CD4-positive, CD25-positive, alpha-beta regulatory T cell (primary cell): ENCODE data around the gene CCDC6. TPM values are rescaled to one million over a fixed set of nuclear protein-coding genes. Genes with fewer than 3 reads are reported as not detected.

ENCODE experiments used
- ATAC-seq, 2 donors: fragments of 150-1000 bp; cut with Tn5 transposase; one replicate each; pipeline ENCODE4 v1.10.0; 2021; ENCODE audit warnings: low read depth in 2 of 2, moderate number of reproducible peaks in 2 of 2, moderate library complexity in 1 of 2
- DNase-seq, 3 donors: peaks; one replicate each; pipeline versions ENCODE4 v3.0.0 to v3.0.0-alpha.2; 2012 to 2022; ENCODE audit warnings: mixed read lengths in 1 of 3
- H3K27ac ChIP-seq: one replicate; pipeline ENCODE4 v1.7.0; 2013; ENCODE audit warnings: mild to moderate bottlenecking, low read length; ENCODE audit not compliant: insufficient read depth, poor library complexity, severe bottlenecking
- H3K27me3 ChIP-seq: one replicate; pipeline ENCODE4 v1.7.0; 2013; ENCODE audit warnings: low read length; ENCODE audit not compliant: control insufficient read depth, insufficient read depth
- H3K36me3 ChIP-seq: one replicate; pipeline ENCODE4 v1.7.0; 2013; ENCODE audit warnings: mild to moderate bottlenecking, low read length, moderate library complexity; ENCODE audit not compliant: control insufficient read depth, insufficient read depth
- H3K4me1 ChIP-seq: 2 replicates; pipeline ENCODE4 v1.7.0; 2013; ENCODE audit warnings: mild to moderate bottlenecking, low read length; ENCODE audit not compliant: insufficient read depth, control insufficient read depth, poor library complexity, severe bottlenecking
- H3K4me3 ChIP-seq: one replicate; pipeline ENCODE4 v1.7.0; 2013; ENCODE audit warnings: low read depth, mild to moderate bottlenecking, low read length, moderate library complexity
- H3K9me3 ChIP-seq, 2 experiments: 1 replicate in 1 of 2; 2 replicates in 1 of 2; pipeline ENCODE4 v1.7.0; 2013; ENCODE audit warnings: low read length in 2 of 2, mild to moderate bottlenecking in 1 of 2, moderate library complexity in 1 of 2; ENCODE audit not compliant: control insufficient read depth in 2 of 2
- H3K27ac Mint-ChIP-seq, 3 donors: one replicate each; pipeline ENCODE4 v1.8.0; 2020 to 2022; ENCODE audit warnings: mild to moderate bottlenecking in 3 of 3, mixed read lengths in 3 of 3, moderate library complexity in 2 of 3
- H3K27me3 Mint-ChIP-seq: one replicate; pipeline ENCODE4 v1.8.0; 2022; ENCODE audit warnings: mild to moderate bottlenecking, mixed read lengths
- H3K36me3 Mint-ChIP-seq: one replicate; pipeline ENCODE4 v1.8.0; 2020; ENCODE audit warnings: mixed read lengths
- H3K4me1 Mint-ChIP-seq, 4 donors: one replicate each; pipeline ENCODE4 v1.8.0; 2020 to 2022; ENCODE audit warnings: mixed read lengths in 4 of 4, mild to moderate bottlenecking in 1 of 4
- H3K4me3 Mint-ChIP-seq, 4 donors: one replicate each; pipeline ENCODE4 v1.8.0; 2020 to 2022; ENCODE audit warnings: mild to moderate bottlenecking in 4 of 4, mixed read lengths in 4 of 4, moderate library complexity in 3 of 4
- H3K9me3 Mint-ChIP-seq, 7 donors: one replicate each; pipeline ENCODE4 v1.8.0; 2020 to 2022; ENCODE audit warnings: mixed read lengths in 7 of 7, mild to moderate bottlenecking in 3 of 7, moderate library complexity in 2 of 7
- polyA plus RNA-seq, 4 donors: library from polyadenylated mRNA; unstranded; fragments of 300-500 nt; fragmentation: Illumina TruSeq; gene quantifications; one replicate each; pipeline ENCODE4 v1.2.3, GENCODE V29; 2021
- total RNA-seq: library from RNA; stranded (reverse); gene quantifications from one replicate; pipeline ENCODE4 v1.2.3, GENCODE V29; 2022

The CCDC6 gene
- total and polyA plus RNA-seq, 5 donors from 2014 or later: 4.4 to 24.8 (median 5.0) TPM

DNA sequence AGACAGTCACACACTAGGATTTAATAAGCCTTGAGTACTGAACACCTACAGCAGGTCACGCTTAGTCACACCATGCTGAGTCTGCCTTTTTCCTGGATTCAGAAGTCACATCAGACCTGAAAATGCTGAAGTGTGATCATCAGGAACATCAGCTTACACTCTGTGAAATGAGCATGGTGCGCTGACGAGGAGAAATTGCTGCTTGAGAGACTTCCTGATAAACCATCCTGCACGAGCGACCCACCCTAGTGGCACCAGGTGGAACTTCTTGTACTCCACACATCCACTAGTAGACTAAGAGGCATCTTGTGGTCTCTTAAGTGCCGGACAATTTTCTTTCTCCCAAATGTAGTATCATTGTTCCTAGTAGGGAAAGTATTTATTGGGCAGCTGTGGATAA is 101.3 kb downstream of the CCDC6 start:
- H3K27me3 ChIP-seq: no peaks in the 10 kb centered on the region
- DNase-seq (peak in 1 of 3 donors; percentile 28), ATAC-seq (no peak)
- H3K4me1 ChIP-seq: no peaks in the 10 kb centered on the region
- no peak overlapping the region for H3K4me3 Mint-ChIP-seq
- peaks cover 67% of the 10 kb centered on the region for H3K36me3 Mint-ChIP-seq
- no peaks in the 10 kb centered on the region for H3K27me3 Mint-ChIP-seq
- H3K4me3 ChIP-seq: no peak overlapping the region
- peak overlapping the region in 1 of 3 donors; percentile 48 for H3K27ac Mint-ChIP-seq
- no peaks in the 10 kb centered on the region for H3K9me3 Mint-ChIP-seq
- H3K4me1 Mint-ChIP-seq: peaks cover 0 to 5% (median 2%) of the 10 kb centered on the region in 4 donors
- H3K36me3 ChIP-seq: peaks cover 77% of the 10 kb centered on the region
- no peak overlapping the region for H3K27ac ChIP-seq
- no peaks in the 10 kb centered on the region for H3K9me3 ChIP-seq

DNA sequence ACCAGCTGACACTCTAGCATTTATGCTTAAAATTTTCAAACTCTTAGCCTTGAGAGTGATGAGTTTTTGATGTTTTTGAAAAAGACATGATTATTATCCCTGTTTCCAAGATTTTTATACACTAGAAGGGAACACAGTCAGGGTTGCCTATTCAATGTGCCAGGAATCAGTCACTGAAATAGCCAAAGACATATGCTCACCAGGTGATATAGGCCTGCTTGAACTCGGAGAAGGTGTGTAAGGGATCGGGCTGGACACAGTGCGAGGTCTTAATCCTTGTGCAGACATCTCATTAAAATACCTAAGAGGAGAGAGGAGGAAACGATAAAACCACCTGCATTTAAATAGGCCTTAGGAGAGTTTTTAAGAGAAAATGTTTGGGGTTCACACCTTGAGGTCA is 102.1 kb downstream of the CCDC6 start:
- H3K9me3 Mint-ChIP-seq: no peaks in the 10 kb centered on the region
- Histone ChIP-seq H3K36me3 (peaks cover 76% of the 10 kb centered on the region), H3K27me3 (no peaks in the 10 kb centered on the region), H3K27ac (no peak overlapping the region), H3K4me1 (no peaks in the 10 kb centered on the region), H3K4me3 (no peak overlapping the region), H3K9me3 (no peaks in the 10 kb centered on the region)
- DNase-seq: no peak
- H3K27ac Mint-ChIP-seq: peak overlapping the region in 1 of 3 donors; percentile 75
- H3K4me3 Mint-ChIP-seq: no peak overlapping the region
- H3K4me1 Mint-ChIP-seq: peaks cover 0 to 5% (median 2%) of the 10 kb centered on the region in 4 donors
- no peak for ATAC-seq
- H3K27me3 Mint-ChIP-seq: no peaks in the 10 kb centered on the region
- peaks cover 68% of the 10 kb centered on the region for H3K36me3 Mint-ChIP-seq

DNA sequence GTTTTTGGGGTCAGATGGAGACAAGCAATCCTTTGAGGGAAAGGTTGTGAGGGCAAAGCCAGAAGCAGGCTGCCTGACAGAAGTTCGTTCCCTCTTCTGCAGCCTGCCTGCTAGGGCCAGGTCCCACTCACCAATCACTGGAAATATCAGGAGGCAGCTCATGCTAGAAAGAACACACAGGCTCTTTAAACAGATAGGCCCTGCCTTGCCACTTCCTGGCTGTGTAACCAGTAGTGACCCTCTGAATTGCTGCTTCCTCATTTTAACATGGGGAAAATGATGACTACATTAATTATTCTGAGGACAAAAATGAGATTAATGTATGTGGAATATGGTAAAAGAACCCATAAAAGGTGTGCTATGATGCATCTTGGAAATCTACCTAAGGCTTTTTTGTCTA is 102.6 kb downstream of the CCDC6 start:
- H3K4me1 Mint-ChIP-seq: peaks cover 0 to 5% (median 2%) of the 10 kb centered on the region in 4 donors
- ATAC-seq: no peak
- H3K27me3 Mint-ChIP-seq: no peaks in the 10 kb centered on the region
- DNase-seq: no peak
- H3K4me3 Mint-ChIP-seq: no peak overlapping the region
- Histone ChIP-seq H3K9me3 (no peaks in the 10 kb centered on the region), H3K4me3 (no peak overlapping the region), H3K4me1 (no peaks in the 10 kb centered on the region), H3K27me3 (no peaks in the 10 kb centered on the region), H3K36me3 (peaks cover 78% of the 10 kb centered on the region), H3K27ac (no peak overlapping the region)
- peaks cover 70% of the 10 kb centered on the region for H3K36me3 Mint-ChIP-seq
- H3K9me3 Mint-ChIP-seq: no peaks in the 10 kb centered on the region
- H3K27ac Mint-ChIP-seq: peak overlapping the region in 2 of 3 donors; percentile 21 to 44

DNA sequence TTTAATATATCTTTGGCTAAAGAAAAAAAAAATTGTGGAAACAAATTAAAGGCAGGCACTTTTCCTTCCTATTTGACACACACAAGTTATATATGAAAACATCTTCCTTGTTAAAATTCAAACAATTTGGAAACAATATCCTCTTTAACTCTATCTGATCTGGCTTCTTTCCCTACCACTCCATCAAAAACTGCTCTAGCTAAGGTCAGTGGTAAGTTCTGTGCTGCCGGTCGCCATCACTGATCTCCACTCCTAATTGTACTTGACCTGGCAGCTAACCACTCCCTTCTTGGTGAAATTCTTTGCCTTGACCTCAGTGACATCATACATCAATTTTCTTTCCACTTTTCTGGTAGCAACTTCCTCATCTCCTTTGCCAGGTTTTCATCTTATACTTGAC is 105.2 kb downstream of the CCDC6 start:
- Mint-ChIP-seq H3K4me1 (peaks cover 0 to 5% (median 2%) of the 10 kb centered on the region in 4 donors), H3K9me3 (no peaks in the 10 kb centered on the region), H3K36me3 (peaks cover 78% of the 10 kb centered on the region), H3K27ac (peak overlapping the region in 1 of 3 donors; percentile 1), H3K27me3 (no peaks in the 10 kb centered on the region), H3K4me3 (no peak overlapping the region)
- peaks cover 60% of the 10 kb centered on the region for H3K36me3 ChIP-seq
- no peak for DNase-seq
- H3K27me3 ChIP-seq: no peaks in the 10 kb centered on the region
- no peak for ATAC-seq
- H3K4me1 ChIP-seq: no peaks in the 10 kb centered on the region
- no peak overlapping the region for H3K27ac ChIP-seq
- H3K4me3 ChIP-seq: no peak overlapping the region
- H3K9me3 ChIP-seq: no peaks in the 10 kb centered on the region

DNA sequence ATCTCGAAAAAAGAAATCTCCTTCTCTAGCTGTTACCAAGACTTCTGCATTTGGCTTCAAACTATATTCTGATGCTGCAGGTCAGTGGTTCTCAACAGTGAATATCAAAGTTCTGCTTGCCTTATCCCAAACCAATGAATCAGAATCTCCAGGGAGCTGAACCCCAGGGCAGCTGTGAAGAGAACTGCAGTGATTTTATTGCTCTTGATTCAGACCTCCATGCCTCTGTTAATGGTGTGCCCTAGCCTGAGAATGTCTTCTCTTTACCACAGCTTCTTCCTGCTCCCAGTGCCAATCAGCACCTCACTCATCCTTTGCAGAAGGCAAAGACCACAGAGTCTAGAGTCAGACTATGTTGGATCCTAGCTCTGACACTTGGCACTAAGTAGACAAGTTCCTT is 106.9 kb downstream of the CCDC6 start:
- peaks cover 76% of the 10 kb centered on the region for H3K36me3 Mint-ChIP-seq
- no peaks in the 10 kb centered on the region for H3K9me3 ChIP-seq
- H3K4me3 ChIP-seq: no peak overlapping the region
- peaks cover 49% of the 10 kb centered on the region for H3K36me3 ChIP-seq
- DNase-seq (no peak), ATAC-seq (no peak)
- H3K27me3 Mint-ChIP-seq: no peaks in the 10 kb centered on the region
- H3K27me3 ChIP-seq: no peaks in the 10 kb centered on the region
- H3K4me3 Mint-ChIP-seq: no peak overlapping the region
- H3K4me1 ChIP-seq: no peaks in the 10 kb centered on the region
- no peaks in the 10 kb centered on the region for H3K9me3 Mint-ChIP-seq
- H3K27ac ChIP-seq: no peak overlapping the region
- peaks cover 0 to 5% (median 2%) of the 10 kb centered on the region in 4 donors for H3K4me1 Mint-ChIP-seq
- no peak overlapping the region for H3K27ac Mint-ChIP-seq

DNA sequence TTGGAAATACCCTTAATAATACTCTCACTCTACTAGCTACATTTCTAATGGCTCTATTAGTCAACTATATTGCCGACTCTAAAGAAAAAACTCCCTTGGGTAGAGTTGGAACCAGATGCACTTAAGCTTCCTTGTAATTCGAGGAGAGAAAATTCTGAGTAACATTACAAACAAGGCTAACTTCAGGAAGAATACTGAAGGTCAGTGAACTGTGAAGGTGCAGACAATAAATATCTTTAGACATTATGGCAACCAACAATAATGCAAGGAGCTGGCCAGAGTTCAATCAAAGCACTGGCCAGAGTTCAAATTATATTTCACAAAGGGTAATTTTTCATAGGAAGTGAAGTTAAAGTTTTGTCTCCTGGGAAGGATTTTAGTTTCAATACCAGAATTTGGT is 112.4 kb downstream of the CCDC6 start:
- no peak overlapping the region for H3K4me3 Mint-ChIP-seq
- H3K36me3 ChIP-seq: peaks cover 52% of the 10 kb centered on the region
- no peak for ATAC-seq

DNA sequence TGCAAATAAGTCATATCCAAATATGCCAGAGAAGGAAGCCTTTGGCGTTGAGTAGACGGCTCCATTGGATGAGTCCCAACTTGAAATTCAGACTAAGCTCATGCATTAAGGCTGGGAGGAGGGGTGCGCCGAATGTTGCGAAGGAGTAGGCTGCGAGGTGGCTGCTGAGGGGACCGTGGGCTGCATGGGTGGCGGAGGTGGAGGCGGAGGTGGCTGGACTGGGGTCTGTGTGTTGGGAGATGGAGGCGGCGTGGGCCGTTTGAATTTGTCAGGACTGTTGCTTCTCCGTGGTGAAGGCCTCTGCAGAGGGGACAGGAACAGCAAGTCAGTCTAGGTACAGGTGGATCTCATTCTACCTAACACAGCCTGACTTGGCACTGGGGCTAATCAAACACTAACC is 113.5 kb downstream of the CCDC6 start:
- ATAC-seq (no peak), DNase-seq (no peak)
- no peak overlapping the region for H3K27ac ChIP-seq
- no peaks in the 10 kb centered on the region for H3K9me3 ChIP-seq
- no peak overlapping the region for H3K4me3 ChIP-seq
- Mint-ChIP-seq H3K27ac (peak overlapping the region in 1 of 3 donors; percentile 17), H3K4me1 (no peaks in the 10 kb centered on the region), H3K36me3 (peaks cover 57% of the 10 kb centered on the region), H3K9me3 (no peaks in the 10 kb centered on the region), H3K27me3 (no peaks in the 10 kb centered on the region), H3K4me3 (no peak overlapping the region)
- no peaks in the 10 kb centered on the region for H3K27me3 ChIP-seq
- H3K4me1 ChIP-seq: no peaks in the 10 kb centered on the region
- peaks cover 48% of the 10 kb centered on the region for H3K36me3 ChIP-seq

More for the DNA sequence above, 112.4 kb downstream of the CCDC6 start:
- Histone ChIP-seq H3K27ac (no peak overlapping the region), H3K4me1 (no peaks in the 10 kb centered on the region), H3K4me3 (no peak overlapping the region), H3K9me3 (no peaks in the 10 kb centered on the region), H3K27me3 (no peaks in the 10 kb centered on the region)
- DNase-seq: no peak
- no peaks in the 10 kb centered on the region for H3K4me1 Mint-ChIP-seq
- no peaks in the 10 kb centered on the region for H3K27me3 Mint-ChIP-seq
- no peaks in the 10 kb centered on the region for H3K9me3 Mint-ChIP-seq
- peak overlapping the region in 1 of 3 donors; percentile 11 for H3K27ac Mint-ChIP-seq
- peaks cover 65% of the 10 kb centered on the region for H3K36me3 Mint-ChIP-seq

DNA sequence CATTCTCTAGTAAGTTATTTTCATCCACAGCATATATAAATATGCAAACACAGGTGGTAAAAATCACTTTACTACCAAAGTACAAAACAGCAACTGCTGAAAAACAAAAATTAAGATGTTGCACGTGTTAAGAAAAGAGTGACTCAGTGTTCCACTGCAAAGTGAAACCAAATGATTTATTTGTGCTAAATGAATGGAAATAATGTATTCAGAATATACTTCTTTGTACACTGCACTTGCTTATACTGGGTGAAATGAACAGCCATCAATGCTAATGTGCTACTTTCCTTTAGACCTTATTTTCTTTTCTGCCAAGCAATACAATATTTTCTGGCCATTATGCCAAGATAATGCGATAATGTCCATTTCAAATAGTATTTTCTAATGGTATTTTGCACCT is 114.8 kb downstream of the CCDC6 start:
- H3K27me3 ChIP-seq: no peaks in the 10 kb centered on the region
- ATAC-seq (no peak), DNase-seq (peak in 1 of 3 donors; percentile 11)
- H3K27ac ChIP-seq: no peak overlapping the region
- no peaks in the 10 kb centered on the region for H3K9me3 ChIP-seq
- no peak overlapping the region for H3K4me3 ChIP-seq
- H3K4me3 Mint-ChIP-seq: no peak overlapping the region
- peaks cover 47% of the 10 kb centered on the region for H3K36me3 Mint-ChIP-seq
- H3K4me1 Mint-ChIP-seq: no peaks in the 10 kb centered on the region
- H3K27me3 Mint-ChIP-seq: no peaks in the 10 kb centered on the region
- H3K36me3 ChIP-seq: peaks cover 46% of the 10 kb centered on the region
- H3K27ac Mint-ChIP-seq: no peak overlapping the region
- H3K4me1 ChIP-seq: no peaks in the 10 kb centered on the region
- peaks cover 0 to 1% (median 0%) of the 10 kb centered on the region in 7 donors for H3K9me3 Mint-ChIP-seq
